HG02763 (cell line): ENCODE data around the gene GPR135.
"Not testable (repeated sequence)": the region's sequence is repeated elsewhere in the genome, so short reads cannot be mapped to it uniquely, and the experiment has no call there.

ENCODE experiments used
- ATAC-seq: cut with Tn5 transposase; IDR thresholded peaks from one replicate; pipeline ENCODE4 v1.9.1; 2021; ENCODE audit warnings: mild to moderate bottlenecking, moderate library complexity; ENCODE audit not compliant: unreplicated experiment

The GPR135 gene

DNA sequence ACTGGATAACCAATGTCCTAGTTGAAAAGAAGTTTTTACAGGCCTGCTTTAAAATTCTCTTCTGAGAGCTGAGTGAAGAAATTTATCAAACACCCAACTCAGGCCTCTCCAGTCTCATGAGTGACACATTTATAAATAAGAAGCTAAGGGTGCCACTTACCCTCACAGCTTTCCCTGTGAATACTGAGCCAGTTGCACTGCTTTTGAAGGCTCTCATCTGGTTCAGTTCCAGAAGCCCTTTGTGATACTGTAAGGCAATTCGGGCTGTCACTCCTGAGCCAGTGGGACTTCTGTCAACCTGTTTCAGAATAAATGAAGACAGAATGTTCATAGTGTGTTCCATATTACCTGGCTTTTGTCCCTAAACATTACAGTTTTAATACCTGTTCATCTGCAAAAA, 10.5 kb upstream of the GPR135 start:
- no peak for ATAC-seq

DNA sequence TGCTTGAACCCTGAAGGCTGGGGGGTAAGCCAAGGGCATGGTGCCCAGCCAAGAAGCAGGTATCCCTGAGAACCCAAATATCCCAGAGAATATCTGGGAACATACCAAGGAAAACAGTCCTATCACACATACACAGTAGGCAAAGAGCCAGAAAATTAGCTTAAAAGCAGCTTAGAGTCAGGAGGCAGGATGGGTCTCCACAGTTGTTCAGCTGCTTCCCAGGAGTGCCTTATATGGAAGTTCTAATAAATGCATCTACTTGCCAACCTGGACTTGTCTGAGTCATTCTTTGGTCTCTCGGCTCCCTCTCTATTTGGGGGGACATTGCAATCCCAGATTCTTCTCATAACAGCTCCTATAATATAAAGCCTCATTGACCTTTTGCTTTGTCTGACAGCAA, 9.0 kb upstream of the GPR135 start:
- ATAC-seq: no peak

DNA sequence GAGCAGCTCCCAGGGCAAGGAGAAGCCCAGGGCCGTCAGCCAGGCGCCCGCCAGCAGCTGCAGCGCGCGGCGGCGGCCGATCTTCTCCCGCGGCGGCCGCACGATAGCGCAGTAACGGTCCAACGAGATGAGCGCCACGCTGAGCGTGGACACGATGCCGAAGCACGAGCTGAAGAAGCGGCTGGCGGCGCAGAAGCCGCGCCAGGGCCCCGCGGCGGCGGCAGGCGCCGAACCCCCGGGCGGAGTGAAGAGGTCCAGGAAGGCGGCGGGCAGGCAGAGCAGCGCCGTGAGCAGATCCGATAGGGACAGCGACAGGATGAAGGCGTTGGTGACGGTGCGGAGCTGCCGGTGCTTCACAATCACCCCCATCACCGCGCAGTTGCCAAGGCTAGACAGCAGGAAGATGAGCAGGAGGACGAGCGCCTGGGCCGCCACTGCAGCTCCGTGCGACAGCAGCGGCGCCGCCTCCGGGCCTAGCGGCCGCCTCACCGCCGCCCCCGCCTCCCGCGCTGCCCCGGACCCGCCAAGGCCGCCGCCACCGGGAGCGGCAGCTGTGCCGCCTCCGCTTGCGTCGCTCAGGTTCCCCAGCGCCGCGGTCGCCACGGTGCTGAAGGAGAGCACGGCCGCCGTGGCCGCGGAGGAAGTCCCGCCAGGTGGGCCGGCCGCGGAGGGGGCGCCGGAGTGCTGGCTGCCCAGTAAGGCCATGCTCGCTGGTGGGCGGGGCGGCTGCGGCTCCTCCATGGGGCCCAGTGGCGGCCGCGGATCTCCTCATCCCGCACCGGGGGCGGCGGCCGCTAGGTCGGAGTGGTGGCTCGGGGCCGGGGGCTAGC, 479 bp downstream of the GPR135 start:
- peak; percentile 76 for ATAC-seq

DNA sequence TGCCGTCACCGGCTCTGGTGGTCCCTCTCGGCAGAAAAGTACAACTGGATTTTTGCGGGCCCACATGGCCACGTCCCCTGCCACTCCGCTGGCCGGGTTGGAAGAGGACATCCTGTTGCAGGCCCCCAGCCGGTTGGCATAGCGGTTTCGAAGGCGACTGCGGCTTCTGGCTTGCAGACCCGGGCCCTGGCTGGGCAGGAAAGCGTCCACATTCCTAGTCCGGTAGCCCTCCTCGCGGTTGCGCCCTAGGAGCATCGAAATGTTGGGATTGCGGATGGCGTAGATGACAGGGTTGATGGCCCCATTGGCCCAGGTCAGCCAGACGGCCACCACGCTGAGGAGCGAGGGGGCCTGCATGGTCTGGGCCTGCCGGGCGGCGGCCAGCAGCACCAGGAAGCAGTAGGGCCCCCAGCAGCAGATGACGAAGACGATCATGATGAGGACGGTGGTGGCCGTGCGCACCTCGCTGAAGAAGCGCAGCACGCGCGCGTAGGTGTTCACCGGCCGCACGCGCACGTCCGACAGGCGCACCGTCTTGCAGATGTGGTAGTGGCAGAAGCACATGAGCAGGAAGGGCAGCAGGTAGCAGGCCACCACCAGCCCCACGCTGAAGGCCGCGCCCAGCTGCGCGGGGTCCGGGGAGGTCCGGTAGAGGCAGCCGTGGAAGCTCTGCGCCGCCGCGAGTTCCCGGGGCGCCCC, 1.2 kb downstream of the GPR135 start:
- ATAC-seq: peak; percentile 2

DNA sequence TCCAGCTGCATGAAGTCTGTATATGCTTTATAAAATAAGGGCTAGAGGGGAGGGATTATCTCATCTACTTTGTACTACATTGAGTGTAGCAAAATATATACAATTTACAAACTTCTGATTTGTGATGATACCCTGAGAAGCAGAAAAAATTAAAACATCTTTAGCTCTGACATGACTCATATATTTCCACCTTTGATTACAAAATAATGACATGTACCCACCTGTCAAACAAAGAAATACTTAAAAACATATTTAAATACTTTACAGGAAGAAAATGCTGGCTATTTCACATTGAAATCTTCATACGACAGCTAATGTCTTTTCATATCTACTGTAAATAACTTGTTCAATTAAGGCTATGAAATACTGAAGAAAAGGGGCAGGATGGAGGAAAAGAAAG, 3.3 kb downstream of the GPR135 start:
- no peak for ATAC-seq

DNA sequence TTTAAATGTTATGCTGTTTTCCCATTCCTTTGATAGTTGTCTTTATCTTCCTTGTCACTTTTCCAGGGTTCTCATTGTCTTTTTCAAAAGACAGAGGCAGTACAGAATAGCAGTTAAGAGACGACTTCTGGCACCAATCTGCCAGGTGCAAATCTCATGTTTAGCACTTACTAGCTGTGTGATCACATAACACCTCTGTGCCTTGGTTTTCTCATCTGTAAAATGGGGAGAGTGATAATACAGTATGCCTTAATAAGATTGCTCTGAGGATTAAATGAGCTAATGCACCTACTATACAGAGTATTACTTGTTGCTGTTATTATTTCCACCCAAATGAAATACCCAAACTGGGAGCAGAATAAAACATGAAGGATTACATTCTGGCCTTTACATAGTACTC, 4.8 kb downstream of the GPR135 start:
- ATAC-seq: no peak

DNA sequence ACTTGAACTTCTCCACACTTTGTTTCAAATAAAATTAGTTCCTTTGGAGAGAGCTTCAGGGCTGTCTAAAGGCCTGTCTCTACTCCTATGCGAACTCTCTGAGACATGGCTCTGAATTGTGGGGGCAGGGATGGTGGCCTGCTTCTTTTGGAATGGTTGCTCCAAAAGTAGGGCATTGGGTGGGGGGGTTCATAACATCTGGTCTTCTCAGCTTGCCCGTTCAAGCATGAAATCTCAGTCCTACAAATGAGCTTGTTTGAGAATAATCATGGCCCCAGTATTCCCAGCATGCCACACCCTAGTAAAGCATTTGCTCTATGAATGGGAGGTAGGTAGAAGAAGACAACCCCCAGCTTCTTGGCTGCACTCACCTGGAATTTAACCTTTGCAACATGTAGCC, 6.7 kb downstream of the GPR135 start:
- no peak for ATAC-seq

DNA sequence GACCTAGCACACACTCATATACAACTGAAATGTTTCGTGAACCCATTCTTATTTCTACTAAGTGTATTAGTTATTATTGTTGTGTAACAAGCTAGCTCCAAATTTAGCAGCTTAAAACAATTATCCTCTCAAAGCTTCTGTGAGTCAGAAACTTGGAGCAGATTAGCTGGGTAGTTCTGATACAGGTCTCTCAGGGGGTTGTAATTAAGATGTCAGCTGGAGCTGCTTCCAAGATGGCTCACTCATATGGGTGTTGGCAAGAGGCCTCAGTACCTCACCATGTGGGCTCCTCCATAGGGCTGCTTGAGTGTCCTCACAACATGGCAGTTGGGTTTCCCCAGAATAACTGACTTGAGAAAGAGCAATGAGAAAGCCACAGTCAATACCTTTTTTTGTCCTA, 9.8 kb downstream of the GPR135 start:
- no peak for ATAC-seq

DNA sequence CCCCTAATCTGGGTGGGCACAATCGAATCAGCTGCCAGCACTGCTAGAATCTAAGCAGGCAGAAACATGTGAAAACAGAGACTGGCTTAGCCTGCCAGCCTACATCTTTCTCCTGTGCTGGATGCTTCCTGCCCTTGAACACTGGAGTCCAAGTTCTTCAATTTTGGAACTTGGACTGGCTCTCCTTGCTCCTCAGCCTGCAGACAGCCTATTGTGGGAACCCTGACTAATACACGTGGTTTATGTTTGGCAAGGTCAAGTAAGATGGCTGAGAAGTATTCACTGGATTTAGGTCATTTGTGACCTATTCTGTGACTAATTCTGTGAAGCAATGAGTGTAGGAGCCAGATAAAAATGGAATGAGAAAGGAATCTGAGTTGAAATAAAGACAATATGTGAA, 11.0 kb downstream of the GPR135 start:
- ATAC-seq: no peak

DNA sequence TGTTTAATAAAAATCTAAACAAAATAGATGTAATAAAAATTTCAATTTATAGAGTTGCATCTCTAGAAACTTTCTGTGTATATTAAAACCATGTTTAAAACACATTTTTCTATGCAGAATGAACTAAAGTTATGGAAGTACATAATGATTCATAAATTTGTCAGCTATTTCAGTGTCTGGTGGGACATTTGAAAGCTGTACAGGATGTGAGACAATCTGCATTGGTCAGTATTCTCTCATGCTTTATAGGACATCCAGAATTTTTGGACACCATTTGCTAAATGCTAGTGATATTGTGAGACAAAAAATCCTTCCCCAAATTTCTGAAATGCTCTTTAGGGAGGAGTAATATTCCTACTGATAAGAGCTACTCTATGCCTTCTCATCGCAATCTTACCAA, 13.3 kb downstream of the GPR135 start:
- no peak for ATAC-seq

DNA sequence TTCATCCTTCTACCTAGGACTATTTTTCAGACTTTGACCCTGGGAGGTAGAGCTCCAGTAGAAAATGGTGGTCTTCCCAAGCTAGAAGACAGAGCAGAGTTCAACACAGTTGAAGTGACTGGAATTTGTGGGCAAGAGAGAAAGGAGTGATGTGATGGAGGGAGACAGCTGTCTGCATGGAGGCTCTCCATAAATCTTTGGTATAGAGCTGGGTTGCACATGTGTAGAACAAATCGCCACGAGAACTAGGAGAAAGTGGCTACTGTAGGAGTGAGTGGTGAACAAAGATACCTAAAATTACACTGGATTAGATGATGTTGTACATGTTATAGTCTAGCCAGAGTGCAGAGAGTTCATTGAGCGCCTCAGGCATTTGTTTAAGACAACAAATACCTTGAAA, 14.5 kb downstream of the GPR135 start:
- ATAC-seq: no peak

DNA sequence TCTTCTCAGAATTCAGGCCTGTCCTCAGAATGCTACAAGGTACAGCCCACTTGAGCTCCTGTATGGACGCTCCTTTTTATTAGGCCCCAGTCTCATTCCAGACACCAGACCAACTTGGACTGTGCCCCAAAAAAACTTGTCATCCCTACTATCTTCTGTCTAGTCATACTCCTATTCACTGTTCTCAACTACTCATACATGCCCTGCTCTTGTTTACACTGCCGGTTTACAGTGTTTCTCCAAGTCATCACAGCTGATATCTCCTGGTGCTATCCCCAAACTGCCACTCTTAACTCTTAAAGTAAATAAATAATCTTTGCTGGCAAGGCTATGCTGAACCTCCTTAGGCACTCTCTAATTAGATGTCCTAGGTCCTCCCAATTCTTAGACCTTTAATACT, 16.5 kb downstream of the GPR135 start:
- ATAC-seq: not testable (repeated sequence)

DNA sequence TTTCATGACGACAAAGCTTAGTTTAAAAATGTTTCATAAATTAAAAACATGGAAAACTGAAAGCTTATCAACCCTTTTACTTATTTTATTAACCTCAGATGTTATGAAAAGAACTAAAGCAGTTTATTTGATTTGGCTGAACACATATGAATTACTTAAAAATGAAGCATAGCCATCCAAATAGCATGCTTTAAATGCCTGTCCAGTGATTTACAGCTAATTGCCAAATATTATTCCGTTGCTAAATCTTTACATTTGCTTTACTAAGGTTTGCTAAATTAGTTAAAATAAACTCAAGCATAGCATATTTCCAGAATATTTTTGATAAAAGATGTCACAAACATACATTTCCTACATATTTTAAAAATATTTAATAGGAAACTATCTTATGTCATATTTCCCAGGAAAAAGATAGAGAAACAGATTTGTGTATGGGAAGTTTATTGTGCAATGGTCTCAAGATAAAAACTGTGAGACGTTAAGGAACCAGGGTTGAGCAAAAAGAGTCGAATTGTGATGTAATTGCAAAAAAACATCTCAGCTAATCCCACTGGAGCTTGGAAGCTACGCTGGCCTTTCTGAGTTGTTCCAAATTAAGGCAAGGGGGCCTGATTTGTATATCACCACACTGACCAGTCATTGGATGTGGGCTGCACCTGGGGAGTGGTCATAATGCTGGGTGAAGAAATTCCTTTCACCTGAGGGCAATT, 25.8 kb downstream of the GPR135 start:
- ATAC-seq: no peak

DNA sequence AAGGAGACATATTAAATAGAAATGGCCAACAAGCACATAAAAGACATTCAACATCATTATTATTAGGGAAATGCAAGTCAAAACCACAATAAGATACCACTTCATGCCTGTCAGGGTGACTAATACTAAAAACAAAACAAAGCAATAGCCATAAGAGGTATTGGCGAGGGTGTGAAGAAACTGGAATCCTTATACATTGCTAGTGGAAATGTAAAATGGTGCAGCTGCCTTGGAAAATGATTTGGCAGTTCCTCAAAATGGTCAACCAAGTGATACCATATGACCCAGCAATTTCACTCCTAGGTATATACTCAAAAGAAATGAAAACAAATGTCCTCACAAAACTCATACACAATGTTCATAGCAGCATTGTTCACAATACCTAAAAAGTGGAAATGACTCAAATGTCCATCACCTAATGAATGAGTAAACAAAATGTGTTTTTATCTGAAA, 27.0 kb downstream of the GPR135 start:
- ATAC-seq: no peak

DNA sequence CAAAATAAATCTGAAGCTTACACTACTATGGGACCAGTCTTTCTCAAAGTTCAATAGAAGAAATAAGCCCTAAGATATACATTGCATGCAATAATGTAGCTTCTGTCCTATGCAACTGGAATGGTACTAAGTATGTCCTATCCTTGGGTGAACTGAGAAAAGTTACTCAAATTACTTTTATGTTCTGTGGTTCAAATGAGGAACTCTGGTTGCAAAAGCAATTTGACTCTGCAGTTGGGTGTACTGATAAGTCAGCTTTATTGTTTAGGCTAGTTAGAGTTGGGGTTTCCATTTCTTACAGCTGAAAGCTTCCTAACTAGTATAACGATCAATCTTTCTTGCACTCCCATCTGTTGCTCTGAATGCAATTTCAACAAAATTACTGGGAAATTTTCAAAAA, 29.2 kb downstream of the GPR135 start:
- ATAC-seq: no peak

DNA sequence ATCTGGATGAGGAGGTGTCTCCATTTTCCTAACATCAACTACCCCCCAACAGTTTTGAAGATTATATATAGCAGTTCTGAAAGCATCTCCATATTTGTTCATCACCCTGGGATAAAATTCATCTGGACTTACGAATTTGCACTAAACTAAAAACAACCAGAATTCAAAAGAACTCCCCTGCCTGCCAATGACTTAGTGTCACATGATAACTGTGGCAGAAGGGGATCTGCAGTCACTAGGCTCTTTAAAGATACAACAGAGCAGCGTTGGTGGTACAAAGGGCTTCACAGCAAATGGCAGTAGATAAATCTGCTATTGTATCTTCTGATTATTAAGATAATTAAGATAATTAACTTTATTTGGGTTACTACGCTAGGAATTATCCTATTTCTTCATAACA, 30.1 kb downstream of the GPR135 start:
- ATAC-seq: no peak

DNA sequence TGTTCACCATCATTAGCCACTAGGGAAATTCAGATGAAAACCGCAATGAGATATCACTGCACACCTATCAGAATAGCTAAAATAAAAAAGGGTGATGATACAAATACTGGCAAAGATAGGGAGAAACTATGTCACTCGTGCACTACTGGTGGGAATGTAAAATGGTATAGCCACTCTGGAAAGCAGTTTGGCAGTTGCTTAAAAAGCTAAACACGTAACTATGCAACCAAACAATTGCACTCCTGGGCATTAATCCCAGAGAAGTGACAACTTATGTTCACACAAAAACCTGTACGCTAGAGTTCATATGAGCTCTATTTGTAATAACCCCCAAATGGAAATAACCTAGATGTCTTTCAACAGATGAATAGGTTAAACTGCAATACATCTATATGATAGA, 35.4 kb downstream of the GPR135 start:
- ATAC-seq: no peak

DNA sequence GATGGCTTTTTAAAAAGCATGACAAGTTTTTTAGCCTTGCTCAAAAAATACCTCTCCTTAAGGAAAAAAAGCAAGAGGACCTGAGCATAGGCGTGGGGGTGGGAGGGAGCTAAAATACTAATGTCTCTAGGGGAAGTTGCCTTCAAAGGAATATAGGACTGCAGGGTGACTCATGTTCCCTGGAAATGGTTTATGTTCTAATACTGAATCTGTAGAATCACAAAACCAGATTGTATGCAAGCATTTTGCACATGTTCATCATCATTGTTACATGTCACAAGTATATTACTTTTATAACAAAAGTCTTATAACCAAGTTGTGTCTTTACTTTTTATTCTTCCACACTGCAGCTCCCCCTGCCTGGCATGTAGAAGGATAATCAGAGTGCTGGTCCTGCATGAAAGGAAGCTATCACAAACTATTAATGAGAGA, 36.6 kb downstream of the GPR135 start:
- no peak for ATAC-seq

DNA sequence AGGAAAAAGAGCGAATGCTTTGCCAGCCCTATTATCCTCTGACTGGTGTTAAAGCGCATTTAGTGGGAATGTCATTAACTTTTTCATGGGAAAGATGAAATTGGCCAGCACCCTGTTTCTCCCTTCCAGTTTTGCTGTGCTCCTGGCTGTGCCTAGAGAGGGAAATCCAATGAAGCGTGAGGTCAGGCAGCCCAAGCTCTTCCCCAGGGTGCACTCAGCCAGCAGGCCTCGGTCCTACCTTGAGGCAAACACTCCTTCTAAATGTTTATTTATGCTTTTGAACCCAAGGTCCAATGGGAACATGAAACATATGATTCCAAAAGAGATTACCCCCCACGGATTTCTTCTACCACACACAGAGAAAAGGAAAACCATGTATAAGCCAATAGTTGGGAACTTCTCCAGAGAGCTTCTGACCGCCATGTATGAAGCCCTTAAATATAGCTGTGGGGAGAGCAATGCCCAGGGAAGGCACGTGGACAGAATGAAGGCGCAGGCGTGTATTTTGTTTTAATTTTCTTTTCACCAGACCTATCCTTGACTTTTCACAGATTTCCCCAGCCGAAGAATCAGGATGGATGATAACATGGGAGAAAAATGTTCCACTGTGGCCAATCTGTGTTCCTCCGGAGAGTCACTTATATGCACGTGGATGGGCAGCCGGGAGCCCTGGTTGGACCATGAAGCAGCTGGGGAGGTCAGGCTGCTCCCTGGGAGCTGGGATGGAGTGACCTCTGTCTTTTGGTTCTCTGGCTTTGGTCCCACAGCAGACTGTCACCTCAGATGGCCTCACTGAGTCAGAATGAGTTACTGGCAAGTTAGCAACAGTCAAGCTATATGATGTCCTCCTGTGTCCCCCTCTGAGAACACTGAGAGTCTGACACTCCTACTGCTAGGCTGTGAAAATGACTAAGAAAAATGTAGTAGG, 37.3 kb downstream of the GPR135 start:
- no peak for ATAC-seq

DNA sequence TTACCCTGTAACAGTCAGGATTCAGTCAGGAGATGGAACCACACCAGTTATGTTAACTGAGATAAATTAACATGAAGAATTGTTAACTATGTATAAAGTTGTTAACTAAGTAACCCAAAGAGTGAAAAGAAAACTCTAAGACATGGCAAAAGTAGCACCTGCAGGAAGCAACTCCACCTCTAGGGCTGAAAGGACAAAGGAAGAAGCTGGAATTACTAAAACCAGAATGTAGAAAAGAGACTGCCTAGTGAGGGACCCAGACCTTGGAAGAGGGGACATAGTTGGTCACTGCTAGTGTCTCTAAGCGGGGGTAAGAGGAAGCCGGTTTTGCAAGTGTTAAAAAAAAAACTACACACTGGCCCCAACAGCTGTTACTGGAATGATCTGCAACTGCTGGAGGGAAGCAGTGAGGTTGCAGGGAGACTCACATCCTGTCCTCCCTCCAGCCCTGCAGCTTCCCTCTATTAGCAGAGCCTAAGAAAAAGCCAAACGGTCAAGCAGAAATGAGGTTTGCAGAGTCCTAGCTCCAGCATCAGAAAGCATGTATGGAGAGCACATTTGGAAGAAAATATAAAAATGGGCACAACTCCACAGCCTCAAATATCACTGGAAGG, 39.8 kb downstream of the GPR135 start:
- no peak for ATAC-seq
